ENCODE results near the gene MBIP. TPM values are rescaled to one million over a fixed set of nuclear protein-coding genes. Genes with fewer than 3 reads are reported as not detected.

The MBIP gene
- total RNA-seq, 1 donor from 2014 or later: 119 TPM

DNA sequence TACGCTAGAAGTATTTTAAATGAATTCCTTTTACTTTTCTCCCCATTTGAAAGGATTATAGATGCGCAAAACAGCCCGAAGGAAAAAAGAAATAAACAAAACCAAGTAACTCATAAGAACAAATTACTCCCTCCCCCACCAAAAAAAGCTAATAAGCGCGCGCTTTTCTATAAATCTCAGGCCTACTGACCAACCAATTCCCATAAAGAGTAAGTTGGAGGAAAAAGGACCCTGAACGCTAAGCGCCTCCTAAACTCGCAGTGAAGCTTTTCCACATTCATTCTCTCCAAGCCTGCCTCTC lies 588 bp downstream of the MBIP start:
- intact Hi-C loops (cut with DNase I): no loop called here
- Histone ChIP-seq H3K36me3 (no peaks in the 10 kb centered on the region), H3K27me3 (no peaks in the 10 kb centered on the region), H3K9me3 (no peaks in the 10 kb centered on the region), H3K4me3 (peak overlapping the region; percentile 93), H3K4me1 (no peaks in the 10 kb centered on the region), H3K27ac (peak overlapping the region; percentile 91)
- DNase-seq: no peak
- no peak for ATAC-seq
- TF ChIP-seq, protein P1, sequence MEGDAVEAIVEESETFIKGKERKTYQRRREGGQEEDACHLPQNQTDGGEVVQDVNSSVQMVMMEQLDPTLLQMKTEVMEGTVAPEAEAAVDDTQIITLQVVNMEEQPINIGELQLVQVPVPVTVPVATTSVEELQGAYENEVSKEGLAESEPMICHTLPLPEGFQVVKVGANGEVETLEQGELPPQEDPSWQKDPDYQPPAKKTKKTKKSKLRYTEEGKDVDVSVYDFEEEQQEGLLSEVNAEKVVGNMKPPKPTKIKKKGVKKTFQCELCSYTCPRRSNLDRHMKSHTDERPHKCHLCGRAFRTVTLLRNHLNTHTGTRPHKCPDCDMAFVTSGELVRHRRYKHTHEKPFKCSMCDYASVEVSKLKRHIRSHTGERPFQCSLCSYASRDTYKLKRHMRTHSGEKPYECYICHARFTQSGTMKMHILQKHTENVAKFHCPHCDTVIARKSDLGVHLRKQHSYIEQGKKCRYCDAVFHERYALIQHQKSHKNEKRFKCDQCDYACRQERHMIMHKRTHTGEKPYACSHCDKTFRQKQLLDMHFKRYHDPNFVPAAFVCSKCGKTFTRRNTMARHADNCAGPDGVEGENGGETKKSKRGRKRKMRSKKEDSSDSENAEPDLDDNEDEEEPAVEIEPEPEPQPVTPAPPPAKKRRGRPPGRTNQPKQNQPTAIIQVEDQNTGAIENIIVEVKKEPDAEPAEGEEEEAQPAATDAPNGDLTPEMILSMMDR (IDR thresholded peaks at IDR 0.05): no peak

DNA sequence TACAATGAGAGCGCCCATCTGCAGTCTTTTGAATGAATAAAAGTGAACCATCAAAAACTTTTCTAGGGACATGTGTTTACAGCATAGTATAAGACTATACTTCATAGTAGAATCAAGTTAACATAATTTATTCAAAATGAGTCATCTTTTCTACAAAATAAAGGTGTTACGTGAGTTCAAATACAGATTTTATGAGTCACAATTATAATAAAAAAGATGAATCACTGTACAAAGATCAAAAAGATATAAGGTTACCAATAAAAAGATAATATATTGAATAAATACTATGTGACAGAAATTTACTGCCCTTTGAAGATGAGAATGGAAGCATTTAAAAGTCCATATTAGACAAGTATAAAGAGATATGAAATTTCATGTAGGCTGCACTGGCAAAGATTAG lies 2.8 kb downstream of the MBIP start:
- H3K4me1 ChIP-seq: no peaks in the 10 kb centered on the region
- peaks cover 13% of the 10 kb centered on the region for H3K36me3 ChIP-seq
- intact Hi-C loops (cut with DNase I): no loop called here
- DNase-seq (no peak), ATAC-seq (no peak)
- TF ChIP-seq, protein P1 (IDR thresholded peaks at IDR 0.05): no peak
- no peaks in the 10 kb centered on the region for H3K9me3 ChIP-seq
- peak overlapping the region; percentile 93 for H3K4me3 ChIP-seq
- H3K27ac ChIP-seq: peak overlapping the region; percentile 91
- H3K27me3 ChIP-seq: no peaks in the 10 kb centered on the region

DNA sequence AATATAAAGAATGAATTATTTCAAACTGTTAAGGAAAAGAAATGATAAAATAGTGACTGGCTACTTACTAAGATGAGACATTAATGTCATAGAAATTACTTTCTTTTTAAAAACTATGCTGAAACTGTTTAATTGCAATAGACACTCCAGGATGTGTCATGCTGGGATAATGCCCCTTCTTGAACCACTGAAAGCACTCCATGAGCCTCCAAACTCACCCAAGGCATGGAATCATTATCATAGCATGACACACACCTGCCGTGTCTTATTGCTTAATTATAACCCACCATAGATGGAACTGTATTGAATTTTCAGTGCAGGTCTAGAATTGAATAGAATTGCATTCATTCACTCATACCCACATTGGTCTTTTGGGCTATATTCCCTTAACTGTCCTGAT lies 4.3 kb downstream of the MBIP start:
- intact Hi-C loops (cut with DNase I): no loop called here
- ATAC-seq (no peak), DNase-seq (no peak)
- Histone ChIP-seq H3K9me3 (no peaks in the 10 kb centered on the region), H3K36me3 (peaks cover 21% of the 10 kb centered on the region), H3K27me3 (no peaks in the 10 kb centered on the region), H3K27ac (peak overlapping the region; percentile 91), H3K4me3 (peak overlapping the region; percentile 93), H3K4me1 (no peaks in the 10 kb centered on the region)
- TF ChIP-seq, protein P1 (IDR thresholded peaks at IDR 0.05): no peak

DNA sequence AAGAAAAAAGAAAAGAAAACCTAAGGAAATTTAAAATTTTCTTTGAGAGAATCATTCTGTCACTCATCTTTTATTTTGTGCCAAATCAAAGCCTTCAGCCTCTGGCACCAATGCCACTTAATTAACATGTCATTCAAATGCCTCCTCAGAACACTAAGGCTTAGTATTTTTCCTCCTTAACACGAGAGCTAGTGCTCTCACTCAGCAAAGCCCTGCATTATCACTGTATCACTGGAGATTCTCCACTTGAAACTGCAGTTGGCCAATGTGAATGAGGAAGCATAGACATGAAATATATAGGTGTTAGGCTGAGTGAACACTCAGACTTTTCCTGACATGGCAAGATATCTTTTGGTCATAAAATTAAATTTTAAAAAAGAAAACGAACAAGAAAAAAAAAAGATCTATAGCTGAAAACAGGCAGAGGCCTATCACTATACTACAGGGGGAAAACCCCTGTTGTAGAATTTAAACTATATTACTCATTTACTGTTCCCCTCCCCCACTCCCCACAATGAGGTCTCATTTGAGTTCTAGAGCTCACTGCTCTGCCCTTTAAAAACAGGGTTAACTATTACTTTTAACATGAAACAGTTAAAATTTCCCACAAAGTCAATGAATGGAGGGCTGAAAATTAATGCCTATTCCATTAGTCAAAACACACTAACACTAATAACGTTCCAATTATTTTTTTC lies 5.1 kb downstream of the MBIP start:
- no peaks in the 10 kb centered on the region for H3K4me1 ChIP-seq
- ATAC-seq: peak; percentile 39

DNA sequence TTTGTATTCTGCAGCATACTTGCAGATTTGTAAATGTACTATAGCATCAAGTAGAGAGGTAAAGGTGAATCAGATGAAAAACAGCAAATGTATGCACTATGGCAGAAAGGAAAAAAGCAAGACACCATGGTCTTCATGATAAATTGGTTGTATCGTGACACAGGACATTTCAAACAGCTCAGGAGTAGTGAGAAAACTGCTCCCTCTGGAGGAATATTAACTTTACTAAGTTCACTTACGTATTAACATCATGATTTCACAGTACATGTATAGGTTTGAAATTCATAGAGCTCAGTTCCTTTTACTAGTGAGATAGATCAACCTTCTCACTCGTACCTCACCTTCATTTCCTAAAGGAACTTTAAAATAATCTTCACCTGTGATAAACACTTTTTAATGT lies 6.5 kb downstream of the MBIP start:
- intact Hi-C loops (cut with DNase I): no loop called here
- TF ChIP-seq, protein P1 (IDR thresholded peaks at IDR 0.05): no peak
- no peak overlapping the region for H3K27ac ChIP-seq
- H3K9me3 ChIP-seq: no peaks in the 10 kb centered on the region
- no peaks in the 10 kb centered on the region for H3K4me1 ChIP-seq
- no peak overlapping the region for H3K4me3 ChIP-seq
- peaks cover 43% of the 10 kb centered on the region for H3K36me3 ChIP-seq
- peak; percentile 29 for ATAC-seq
- no peak for DNase-seq
- H3K27me3 ChIP-seq: no peaks in the 10 kb centered on the region

More for the DNA sequence above, 5.1 kb downstream of the MBIP start:
- peak overlapping the region; percentile 91 for H3K27ac ChIP-seq
- no peak for DNase-seq
- H3K36me3 ChIP-seq: peaks cover 29% of the 10 kb centered on the region
- intact Hi-C loops (cut with DNase I): no loop called here
- H3K4me3 ChIP-seq: peak overlapping the region; percentile 93
- H3K9me3 ChIP-seq: no peaks in the 10 kb centered on the region
- no peaks in the 10 kb centered on the region for H3K27me3 ChIP-seq
- TF ChIP-seq, protein P1 (IDR thresholded peaks at IDR 0.05): no peak

DNA sequence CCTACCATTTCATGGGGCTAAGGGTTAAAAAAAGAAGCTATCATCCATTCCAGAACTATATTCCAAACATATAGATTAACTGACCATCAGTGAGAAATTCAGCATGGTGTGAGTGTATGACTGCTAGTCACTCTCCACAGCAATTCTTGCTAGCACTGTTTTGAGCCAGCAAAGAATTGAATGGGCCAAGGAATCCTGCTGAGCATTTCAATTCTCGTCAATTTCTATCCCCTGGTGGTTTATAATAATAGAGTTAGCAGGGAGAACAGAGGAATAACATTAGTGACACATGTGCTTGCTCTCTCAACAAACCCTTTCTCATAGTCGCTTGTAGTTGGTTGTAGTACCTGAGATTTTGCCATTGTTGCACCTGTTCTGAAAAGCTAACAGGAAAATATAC lies 7.2 kb downstream of the MBIP start:
- TF ChIP-seq, protein P1 (IDR thresholded peaks at IDR 0.05): no peak
- Histone ChIP-seq H3K27me3 (no peaks in the 10 kb centered on the region), H3K9me3 (no peaks in the 10 kb centered on the region), H3K27ac (no peak overlapping the region), H3K4me3 (no peak overlapping the region), H3K36me3 (peaks cover 50% of the 10 kb centered on the region), H3K4me1 (no peaks in the 10 kb centered on the region)
- ATAC-seq: no peak
- intact Hi-C loops (cut with DNase I): no loop called here
- no peak for DNase-seq

All from upper lobe of right lung (tissue), 1 donor.